ENCODE data around the gene LIN7A. TPM values are rescaled to one million over a fixed set of nuclear protein-coding genes. Genes with fewer than 3 reads are reported as not detected.

LIN7A gene
- total RNA-seq, 4 donors from 2014 or later = 6.6 to 50.6 (median 11.9) TPM

DNA sequence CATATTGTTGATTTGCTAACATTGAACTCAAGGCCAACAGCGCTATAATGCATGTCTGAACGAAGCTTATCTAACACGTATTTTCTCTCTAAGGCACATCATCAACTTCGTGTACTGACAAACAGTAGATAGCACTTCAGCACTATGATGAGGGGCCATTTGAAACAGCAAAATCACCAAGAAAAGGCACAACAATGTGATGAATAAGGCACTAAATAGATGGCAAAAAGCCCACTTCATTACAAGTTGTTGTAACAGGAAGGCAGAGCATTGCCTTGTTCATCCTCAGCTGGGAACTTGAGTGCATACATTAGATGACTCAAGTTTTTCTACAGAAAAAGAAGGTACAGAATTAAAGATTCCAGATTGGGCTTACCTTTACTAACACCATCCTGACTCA, 75.2 kb downstream of the LIN7A start:
- Histone ChIP-seq H3K27me3 (no peaks in the 10 kb centered on the region), H3K9me3 (no peaks in the 10 kb centered on the region), H3K4me1 (peaks cover 0 to 9% (median 0%) of the 10 kb centered on the region in 3 donors), H3K4me3 (no peak overlapping the region), H3K27ac (no peak overlapping the region), H3K36me3 (no peaks in the 10 kb centered on the region)
- no peak for ATAC-seq
- 83 to 96% methylated on average over 4 of the region's 4 CpGs for WGBS, 2 donors (ENCODE audit: low coverage in 1 of 2)
- TF ChIP-seq POLR2A (IDR thresholded peaks at IDR 0.05) (no peak), EP300 (IDR thresholded peaks at IDR 0.05) (no peak), POLR2AphosphoS5 (IDR thresholded peaks at IDR 0.05) (no peak)
- TF ChIP-seq, protein P1, sequence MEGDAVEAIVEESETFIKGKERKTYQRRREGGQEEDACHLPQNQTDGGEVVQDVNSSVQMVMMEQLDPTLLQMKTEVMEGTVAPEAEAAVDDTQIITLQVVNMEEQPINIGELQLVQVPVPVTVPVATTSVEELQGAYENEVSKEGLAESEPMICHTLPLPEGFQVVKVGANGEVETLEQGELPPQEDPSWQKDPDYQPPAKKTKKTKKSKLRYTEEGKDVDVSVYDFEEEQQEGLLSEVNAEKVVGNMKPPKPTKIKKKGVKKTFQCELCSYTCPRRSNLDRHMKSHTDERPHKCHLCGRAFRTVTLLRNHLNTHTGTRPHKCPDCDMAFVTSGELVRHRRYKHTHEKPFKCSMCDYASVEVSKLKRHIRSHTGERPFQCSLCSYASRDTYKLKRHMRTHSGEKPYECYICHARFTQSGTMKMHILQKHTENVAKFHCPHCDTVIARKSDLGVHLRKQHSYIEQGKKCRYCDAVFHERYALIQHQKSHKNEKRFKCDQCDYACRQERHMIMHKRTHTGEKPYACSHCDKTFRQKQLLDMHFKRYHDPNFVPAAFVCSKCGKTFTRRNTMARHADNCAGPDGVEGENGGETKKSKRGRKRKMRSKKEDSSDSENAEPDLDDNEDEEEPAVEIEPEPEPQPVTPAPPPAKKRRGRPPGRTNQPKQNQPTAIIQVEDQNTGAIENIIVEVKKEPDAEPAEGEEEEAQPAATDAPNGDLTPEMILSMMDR (IDR thresholded peaks at IDR 0.05) = no peak

DNA sequence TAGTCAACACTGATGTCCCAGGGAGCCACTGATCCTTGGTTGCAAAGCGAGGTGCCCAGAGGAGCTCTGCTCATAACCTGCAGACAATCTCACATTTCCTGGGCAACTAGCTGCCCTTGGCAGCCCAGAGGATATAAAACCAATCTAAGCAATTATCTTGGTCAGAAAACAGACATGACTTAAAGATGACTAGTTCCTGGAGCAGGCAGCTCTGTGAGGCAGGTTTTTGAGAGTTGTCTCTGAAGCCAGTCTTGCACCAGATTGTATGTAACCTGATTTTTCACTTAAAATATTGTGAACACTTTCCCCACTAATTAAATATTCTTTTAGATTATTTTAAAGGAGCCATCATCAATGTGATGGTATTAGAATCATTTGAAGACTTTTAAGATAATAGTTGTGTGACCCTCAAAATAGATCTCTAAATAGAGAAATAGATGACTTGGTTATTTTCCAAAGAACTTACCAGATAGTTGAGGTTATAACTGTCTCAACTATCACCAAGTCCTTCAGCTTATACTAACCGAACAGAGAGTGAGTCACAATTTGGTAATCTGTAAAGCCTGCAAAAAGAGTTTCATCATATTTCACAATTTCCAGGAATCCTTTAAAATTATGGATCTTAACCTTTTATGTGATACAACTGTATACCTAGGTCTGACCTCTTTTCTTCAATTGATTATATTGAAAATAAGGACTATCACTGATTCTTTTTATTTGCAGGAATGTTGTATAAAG, 75.9 kb downstream of the LIN7A start:
- no peak overlapping the region for H3K27ac ChIP-seq
- no peaks in the 10 kb centered on the region for H3K9me3 ChIP-seq
- peaks cover 0 to 9% (median 0%) of the 10 kb centered on the region in 3 donors for H3K4me1 ChIP-seq
- 0 to 61% methylated on average over 1 to 2 of the region's 2 CpGs for WGBS, 2 donors (ENCODE audit: low coverage in 1 of 2)
- no peaks in the 10 kb centered on the region for H3K27me3 ChIP-seq
- H3K4me3 ChIP-seq = no peak overlapping the region
- no peak for ATAC-seq
- no peaks in the 10 kb centered on the region for H3K36me3 ChIP-seq
- TF ChIP-seq EP300 (IDR thresholded peaks at IDR 0.05) (no peak), POLR2AphosphoS5 (IDR thresholded peaks at IDR 0.05) (no peak), POLR2A (IDR thresholded peaks at IDR 0.05) (no peak)
- TF ChIP-seq, protein P1 (IDR thresholded peaks at IDR 0.05) = no peak

DNA sequence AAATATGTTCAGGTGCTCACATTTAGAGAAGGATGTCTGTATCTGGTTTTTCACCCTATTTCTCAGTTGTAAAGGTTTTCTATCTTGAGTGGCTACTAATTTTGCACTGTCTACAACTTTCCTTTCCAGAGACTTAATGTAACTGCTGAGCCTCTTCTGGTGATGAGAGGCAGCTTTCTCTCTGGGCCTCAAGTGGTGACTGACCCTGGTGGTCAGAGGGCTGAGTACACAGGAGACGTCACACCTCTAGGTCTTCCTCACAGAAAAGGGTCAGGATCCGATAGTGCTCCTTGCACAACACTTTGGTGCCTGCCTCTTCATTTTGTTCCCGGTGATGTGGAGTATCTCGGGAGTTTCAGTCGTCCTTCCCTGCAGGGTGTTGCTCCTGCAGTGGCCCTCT, 76.8 kb downstream of the LIN7A start:
- no peak for ATAC-seq
- WGBS, 2 donors (ENCODE audit: low coverage in 1 of 2) = 60 to 100% methylated on average over 1 of the region's 5 CpGs

DNA sequence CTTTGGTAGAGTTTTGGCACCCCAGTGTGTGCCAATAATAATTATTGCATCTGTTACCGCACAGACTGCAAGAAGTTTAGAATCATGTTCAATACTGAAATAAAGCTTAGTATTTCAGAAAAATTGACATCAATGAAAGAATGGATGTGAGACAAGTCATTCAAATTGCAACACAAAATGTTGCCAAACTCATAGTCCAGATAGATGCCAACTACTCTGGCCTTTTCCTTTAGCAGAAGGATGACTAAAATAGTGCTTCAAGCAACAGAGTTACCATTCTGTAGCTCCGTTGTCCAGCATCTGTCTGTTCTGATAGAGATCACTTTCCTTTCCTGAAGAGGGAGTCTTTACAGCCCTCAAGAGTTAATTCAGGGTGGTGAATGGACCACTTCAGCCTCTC, 77.5 kb downstream of the LIN7A start:
- WGBS, 2 donors (ENCODE audit: low coverage in 1 of 2) = 75 to 88% methylated on average over 1 to 2 of the region's 2 CpGs
- Histone ChIP-seq H3K9me3 (no peaks in the 10 kb centered on the region), H3K36me3 (no peaks in the 10 kb centered on the region), H3K27me3 (no peaks in the 10 kb centered on the region), H3K27ac (no peak overlapping the region), H3K4me3 (no peak overlapping the region), H3K4me1 (peaks cover 0 to 9% (median 0%) of the 10 kb centered on the region in 3 donors)
- no peak for ATAC-seq
- TF ChIP-seq, protein P1 (IDR thresholded peaks at IDR 0.05) = no peak
- TF ChIP-seq POLR2A (IDR thresholded peaks at IDR 0.05) = no peak
- TF ChIP-seq POLR2AphosphoS5 (IDR thresholded peaks at IDR 0.05) = no peak
- TF ChIP-seq EP300 (IDR thresholded peaks at IDR 0.05) = no peak

More for the DNA sequence above, 76.8 kb downstream of the LIN7A start:
- Histone ChIP-seq H3K27me3 (no peaks in the 10 kb centered on the region), H3K4me1 (peaks cover 0 to 9% (median 0%) of the 10 kb centered on the region in 3 donors), H3K9me3 (no peaks in the 10 kb centered on the region), H3K27ac (no peak overlapping the region), H3K4me3 (no peak overlapping the region), H3K36me3 (no peaks in the 10 kb centered on the region)
- no peak for TF ChIP-seq EP300 (IDR thresholded peaks at IDR 0.05)
- no peak for TF ChIP-seq POLR2AphosphoS5 (IDR thresholded peaks at IDR 0.05)
- TF ChIP-seq, protein P1 (IDR thresholded peaks at IDR 0.05) = no peak
- TF ChIP-seq POLR2A (IDR thresholded peaks at IDR 0.05) = no peak

DNA sequence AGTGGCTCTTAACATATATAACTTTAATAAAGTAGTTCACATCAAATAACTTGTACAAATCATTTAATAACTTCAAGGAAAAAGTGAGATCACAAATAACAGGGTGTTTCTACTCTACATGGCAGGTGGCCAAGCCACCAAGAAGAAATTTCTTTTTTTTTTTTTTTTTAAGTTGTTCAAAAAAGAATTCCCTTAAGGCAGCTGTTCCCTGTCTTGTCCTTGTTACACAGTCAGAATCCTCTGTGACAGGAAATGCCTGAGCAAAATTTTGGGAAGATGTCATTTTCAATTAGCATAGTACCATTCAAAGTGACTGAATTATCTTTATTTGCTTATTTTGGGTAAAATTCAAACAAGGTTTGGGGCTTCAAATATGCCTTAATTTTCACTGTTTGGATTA, 79.4 kb downstream of the LIN7A start:
- H3K9me3 ChIP-seq = no peaks in the 10 kb centered on the region
- no peaks in the 10 kb centered on the region for H3K27me3 ChIP-seq
- no peaks in the 10 kb centered on the region for H3K4me1 ChIP-seq
- H3K4me3 ChIP-seq = no peak overlapping the region
- no peak overlapping the region for H3K27ac ChIP-seq
- no peak for ATAC-seq
- no peaks in the 10 kb centered on the region for H3K36me3 ChIP-seq
- TF ChIP-seq, protein P1 (IDR thresholded peaks at IDR 0.05) = no peak
- no peak for TF ChIP-seq POLR2A (IDR thresholded peaks at IDR 0.05)
- no peak for TF ChIP-seq EP300 (IDR thresholded peaks at IDR 0.05)
- TF ChIP-seq POLR2AphosphoS5 (IDR thresholded peaks at IDR 0.05) = no peak

Data from gastroesophageal sphincter (tissue), 4 donors.